CD4-positive, alpha-beta T cell treated with Interleukin-10 for 1 hour (primary cell): Measurements from ENCODE around the gene UBE2O.

Source experiments
- DNase-seq: peaks from one replicate; pipeline ENCODE4 v3.0.0-alpha.2; 2020

The UBE2O gene

DNA sequence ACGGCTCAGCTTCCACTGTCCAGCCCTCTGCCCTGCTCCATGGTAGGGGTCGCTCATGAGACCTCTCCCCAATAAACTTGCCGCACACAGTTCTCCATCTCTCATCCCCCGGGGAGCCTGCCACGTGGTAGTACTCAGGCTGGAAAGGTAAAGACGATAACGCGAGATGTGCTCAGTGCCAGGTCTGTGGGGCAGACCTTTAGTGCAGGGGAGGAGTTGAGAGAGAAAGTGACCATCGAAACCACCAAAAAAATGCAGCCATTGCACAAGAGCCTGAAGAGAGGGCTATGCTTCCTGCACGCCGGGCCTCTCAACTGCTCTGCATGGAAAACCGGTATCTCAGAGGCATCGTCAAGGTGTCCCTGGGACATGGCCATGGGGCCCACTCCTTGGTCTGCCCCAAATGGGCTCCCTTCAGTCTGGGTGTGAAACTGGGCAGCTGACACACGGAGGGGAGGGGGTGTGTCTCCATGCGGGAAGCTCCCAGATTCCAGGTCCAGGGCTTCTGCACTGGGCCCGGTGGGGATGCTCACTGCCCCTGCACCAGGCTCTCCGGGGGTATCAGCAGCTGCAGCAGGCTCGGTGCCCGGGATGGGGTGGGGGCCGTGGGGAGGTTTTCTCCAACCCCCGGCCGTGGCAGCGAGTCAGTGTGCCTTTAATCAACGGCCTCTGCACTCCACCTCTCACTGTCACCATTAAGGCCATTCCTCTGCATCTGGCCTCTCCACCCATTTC is 9.8 kb upstream of the UBE2O start:
- no peak for DNase-seq

DNA sequence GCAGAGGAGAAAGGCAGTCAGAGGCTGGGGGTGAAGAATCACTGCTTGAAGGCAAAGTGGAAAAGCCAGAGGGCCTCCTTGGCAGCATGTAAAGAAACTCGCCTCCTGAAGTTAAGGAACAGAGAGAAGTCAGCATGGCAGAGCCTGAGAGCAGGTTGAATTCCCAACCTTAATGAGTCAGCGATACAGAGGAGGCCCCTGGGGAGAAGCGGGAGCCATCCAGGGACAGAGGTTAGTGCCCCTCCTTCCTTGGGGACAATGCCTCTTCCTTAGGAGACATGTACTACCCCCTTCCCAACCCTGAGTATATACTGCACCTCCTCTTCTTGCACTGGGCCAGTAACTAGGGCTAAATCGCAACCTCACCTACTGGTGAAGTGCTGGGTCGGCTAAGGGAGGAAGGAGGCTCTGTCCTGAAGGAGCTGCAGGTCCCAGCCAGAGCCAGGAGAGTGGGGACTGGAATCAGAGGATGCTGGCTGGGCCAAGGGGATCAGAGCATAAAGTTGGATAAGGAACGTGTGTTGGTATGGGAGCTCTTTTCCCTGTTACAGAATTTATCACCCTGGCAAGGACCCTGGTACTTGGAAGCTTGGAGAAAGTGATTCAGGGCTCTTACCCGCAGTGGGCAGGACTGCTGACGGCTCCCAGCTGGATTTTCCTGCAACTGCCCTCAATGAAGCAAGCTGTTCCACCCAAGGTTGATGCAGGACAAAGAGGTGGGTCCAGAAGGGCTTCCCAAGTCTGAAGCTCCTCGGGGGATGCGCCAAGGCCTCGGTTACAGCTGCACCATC is 9.0 kb upstream of the UBE2O start:
- DNase-seq = no peak

DNA sequence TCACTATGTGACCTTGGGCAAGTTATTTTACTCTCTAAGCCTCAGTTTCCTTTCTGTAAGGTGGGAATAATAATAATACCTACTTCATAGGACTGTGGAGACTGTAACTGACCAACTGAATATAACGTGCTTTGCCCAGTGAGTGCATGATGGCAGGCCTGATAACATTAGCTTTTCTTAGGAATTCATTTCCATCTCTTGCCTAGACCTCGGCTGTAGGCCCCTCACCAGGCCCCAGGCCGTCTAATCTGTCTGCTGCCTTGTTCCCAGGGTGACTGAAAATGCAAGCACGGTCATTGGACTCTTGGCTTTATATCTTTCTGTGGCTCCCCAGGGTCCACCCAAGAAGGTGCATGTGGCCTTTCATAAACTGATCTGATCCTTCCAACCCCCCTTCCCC is 6.7 kb upstream of the UBE2O start:
- no peak for DNase-seq

DNA sequence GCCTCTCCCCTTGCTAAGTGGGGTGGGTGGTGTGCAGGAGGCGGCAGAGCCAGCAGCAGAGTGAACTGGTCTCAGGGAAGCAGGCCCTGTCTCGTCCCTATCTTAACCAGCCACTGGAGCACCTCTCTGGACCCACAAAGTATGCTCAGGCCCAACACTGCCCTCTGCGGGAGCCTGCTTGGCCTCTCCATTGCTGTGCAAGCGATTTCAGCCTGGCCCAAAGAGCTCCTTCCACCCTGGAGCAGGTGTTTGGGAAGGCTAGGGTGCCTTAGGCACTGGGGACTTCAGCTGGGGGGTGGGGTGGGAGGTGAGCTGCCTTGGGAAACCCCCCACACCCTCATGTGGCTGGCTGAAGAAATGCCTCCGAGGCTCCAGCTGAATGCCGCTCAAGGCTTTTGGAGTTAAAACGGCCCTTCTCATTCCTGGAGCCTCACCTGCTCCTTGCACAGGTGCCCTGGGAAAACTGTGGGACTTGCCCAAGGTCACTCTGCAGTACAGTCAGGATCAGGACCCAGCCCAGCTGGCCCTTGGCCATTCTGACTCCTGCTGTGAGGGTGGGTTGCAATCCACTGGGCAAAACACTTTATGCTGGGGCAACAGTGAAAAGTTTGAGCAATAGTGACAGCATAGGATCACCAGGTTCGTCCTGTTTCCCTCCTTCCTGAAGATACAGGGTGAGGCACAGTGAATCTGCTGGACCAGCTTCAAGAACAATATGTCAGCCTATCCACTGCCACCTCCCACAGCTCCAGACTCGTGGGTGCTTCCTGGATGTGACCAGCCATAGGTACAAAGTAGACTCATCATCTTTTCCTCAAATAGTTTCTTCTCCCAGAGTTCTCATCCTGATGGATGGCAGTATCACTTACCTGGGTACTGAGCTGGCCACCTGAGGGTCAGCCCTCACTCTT is 5.9 kb upstream of the UBE2O start:
- DNase-seq = no peak

DNA sequence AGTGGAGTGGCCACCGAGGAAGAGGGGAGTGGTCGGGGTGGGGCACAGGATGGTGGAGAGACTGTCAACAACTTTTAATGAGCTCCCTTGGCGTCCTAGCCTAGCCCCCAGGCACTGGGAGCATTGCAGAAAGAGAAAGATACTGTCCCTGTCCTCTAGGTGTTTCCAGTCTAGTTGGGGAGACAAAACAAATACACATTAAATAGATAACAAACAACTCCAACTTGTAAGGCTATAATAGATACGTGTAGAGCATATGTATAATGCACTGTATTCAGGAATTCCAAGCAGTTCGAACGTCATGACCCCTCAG is 435 bp upstream of the UBE2O start:
- DNase-seq = no peak

DNA sequence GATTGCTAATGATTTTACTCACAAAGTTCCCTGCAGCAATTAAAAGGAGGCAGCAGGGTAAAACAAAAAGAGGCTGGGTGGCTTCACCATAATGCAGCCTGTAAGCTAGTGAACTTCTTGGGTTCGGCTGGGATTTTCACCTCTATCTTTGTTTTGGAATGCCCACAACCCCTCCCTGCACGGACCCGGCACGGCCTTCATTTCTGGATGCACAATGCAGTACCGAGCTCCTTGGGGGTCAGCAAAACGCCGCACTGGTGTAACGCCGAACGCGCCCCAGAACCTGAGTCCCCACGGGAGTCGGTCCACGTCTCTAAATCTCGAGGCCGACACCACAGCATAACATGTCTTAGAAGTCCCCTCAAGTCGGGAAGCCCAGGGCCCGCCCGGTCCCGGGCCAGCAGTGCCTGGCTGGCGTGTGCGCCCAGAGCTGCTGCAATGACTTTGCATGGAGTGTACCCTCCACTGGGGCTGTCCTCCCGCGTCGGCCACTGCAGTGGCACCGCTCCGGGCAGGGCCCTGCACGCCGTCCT is 759 bp downstream of the UBE2O start:
- no peak for DNase-seq

DNA sequence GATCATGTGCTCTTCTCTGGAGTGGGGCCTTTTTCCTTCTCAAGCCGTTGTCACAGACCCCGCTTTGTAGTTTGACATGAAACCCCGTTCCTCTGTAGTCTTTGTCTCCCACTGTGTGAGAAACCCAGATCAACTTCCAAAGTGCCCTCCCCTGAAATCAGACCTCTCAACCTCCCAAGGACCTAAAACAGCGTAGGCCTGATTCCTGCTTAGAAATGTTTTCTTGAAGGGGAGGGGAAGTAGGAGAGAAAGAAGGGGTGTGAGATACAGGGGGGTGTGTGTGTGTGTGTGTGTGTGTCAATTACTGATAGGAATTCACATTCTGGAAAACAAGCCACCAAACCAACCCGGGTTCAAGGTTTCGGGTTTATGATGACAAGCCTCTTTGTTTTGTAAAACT is 1.4 kb downstream of the UBE2O start:
- no peak for DNase-seq

DNA sequence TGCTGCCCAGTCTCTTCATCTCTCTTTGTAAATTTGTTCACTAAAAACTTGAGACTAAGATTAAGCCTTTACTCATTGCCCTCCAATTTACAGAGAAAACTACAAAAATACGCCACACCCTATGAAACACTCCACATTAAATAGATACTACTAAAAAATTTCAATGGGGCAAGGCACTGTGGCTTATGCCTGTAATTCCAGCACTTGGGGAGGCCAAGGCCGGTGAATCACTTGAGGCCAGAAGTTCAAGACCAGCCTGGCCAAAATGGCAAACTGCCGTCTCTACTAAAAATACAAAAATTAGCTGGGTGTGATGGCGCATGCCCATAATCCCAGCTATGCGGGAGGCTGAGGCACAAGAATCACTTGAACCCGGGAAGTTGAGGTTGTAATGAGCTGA is 3.8 kb downstream of the UBE2O start:
- DNase-seq = no peak

DNA sequence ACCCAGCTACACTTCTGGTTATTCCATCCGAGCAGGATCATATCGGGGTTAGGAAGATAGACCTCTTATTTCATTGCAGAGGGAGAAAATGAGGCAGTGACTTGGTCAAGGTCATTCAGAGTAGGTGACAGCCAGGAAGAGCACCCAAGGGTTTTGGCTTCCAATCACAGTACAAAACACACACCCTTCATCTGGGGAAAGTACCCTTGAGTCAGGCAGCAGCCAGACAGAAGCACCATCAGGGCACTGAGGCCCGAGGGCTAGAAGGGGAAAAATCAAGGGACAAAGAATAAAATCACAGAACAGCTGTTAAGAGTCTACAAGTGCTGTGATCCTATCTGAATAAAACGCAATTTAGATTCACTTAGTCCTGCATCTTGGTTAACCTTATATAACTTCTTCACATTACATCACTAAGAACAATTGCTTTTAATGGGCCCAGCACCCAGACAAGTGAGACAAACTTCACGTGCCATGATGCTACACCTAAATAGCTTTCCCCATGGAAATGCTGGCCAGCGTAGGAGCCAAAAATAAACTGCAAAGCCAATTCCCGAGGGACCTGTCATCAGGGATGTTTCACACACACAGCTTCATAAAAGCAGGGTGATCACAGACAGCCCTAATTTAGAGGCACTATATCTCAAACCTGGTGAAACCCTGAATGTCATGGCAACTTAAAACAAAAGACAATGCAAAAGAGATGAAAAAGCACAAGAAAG is 4.9 kb downstream of the UBE2O start:
- no peak for DNase-seq

DNA sequence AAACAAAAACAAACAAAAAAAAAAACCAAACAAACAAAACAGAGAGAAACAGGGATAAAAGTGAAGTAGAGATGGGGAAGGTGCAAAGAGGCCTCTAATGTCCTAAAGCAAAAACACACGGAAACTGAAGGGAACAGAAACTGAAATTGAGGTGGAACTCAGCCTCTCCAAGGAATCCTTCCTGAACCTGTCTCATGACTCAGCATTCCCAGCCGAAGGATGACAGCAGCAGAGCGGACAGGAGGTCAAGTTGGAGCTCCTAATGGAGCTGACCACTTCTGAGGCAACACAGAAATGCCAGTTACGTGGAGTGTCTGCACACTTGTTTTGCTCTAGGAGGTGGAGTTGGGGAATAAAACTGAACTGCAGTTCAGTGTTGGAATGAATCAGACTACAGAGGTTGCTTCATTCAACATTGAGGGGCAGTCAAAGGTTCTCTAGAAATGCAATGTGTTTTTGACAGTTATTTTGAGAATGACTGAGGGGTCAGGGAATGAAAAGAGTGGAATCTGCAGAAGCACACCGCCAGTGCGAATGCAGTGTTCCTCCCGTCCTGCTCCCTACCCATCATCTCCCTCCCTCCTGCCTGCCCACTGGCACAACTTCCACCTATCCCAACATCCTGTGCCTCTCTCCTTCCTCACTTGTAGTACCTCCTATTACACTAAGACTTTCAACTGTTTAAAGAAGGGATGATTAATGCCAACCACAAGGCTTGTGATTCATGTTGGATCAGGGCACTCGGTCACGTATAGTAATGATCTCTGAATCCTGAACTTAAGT is 6.3 kb downstream of the UBE2O start:
- no peak for DNase-seq

DNA sequence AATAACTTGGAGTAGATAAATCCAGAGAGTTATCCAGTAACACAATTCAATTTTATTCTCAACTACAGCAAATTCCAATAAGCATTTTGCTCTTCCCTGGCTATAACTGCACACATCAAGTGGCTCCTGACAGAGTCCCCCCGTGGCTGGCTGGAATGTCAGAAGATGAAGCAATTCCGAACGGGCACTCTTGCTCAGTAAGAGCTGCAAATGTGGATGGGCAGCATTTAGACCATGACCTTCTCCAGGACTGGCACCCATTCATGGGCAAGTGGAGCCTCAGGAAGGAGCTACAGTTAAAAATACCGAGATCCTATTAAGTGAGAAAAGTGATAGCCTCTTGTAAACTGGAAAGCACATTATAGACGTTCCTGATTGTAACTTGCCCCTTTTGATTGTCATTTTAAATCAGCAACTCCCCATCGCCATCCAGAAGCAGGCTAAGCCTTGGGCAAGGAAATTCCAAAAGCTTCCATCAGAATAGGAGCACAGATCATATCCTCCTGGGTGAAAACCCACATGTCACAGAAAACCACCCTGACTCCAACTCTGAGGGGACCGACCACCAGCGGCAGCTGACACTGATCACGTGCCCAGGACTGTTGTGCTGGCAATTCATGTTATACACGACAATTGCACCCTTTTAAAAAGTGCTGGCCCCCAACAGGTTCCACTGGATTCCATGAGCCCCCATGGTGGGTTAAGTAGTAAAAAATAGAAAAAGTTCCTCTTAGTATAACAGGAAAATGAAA is 7.1 kb downstream of the UBE2O start:
- no peak for DNase-seq

DNA sequence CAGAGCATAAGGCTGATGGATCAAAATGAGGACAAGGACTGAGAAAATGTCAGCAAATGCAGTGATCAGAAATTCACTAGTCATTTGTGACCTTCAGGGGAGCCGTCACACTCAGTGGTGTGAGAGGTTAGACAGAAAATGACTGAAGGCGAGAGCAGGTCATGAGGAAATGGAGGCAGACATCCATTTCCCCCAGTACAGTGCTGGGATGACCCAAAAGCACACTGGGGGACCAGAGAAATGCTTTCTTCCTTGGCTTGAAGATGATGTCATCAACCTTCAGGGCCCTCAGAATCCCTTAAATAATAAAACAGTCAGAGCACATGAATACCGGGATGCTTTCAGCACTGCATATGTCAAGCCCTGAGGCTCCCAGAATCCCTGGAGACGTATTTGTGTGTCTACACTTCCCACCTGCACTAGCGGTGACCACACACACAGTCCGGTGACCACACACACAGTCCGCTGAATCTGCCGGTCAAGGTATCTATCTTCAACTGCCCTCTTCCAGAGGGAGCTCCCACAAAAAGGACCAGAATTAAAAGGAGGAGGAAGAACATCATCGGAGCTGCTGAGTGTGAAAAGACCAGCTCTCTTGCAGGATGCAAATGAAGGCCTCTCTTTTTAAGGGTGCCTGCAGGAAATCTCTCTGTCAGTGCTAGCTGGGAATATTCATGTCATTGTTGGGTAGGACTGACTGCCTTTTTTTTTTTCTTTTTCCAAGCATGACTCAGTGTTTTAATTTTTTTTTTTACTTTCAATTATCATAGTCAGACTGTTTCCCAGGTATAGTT is 8.2 kb downstream of the UBE2O start:
- DNase-seq = no peak

DNA sequence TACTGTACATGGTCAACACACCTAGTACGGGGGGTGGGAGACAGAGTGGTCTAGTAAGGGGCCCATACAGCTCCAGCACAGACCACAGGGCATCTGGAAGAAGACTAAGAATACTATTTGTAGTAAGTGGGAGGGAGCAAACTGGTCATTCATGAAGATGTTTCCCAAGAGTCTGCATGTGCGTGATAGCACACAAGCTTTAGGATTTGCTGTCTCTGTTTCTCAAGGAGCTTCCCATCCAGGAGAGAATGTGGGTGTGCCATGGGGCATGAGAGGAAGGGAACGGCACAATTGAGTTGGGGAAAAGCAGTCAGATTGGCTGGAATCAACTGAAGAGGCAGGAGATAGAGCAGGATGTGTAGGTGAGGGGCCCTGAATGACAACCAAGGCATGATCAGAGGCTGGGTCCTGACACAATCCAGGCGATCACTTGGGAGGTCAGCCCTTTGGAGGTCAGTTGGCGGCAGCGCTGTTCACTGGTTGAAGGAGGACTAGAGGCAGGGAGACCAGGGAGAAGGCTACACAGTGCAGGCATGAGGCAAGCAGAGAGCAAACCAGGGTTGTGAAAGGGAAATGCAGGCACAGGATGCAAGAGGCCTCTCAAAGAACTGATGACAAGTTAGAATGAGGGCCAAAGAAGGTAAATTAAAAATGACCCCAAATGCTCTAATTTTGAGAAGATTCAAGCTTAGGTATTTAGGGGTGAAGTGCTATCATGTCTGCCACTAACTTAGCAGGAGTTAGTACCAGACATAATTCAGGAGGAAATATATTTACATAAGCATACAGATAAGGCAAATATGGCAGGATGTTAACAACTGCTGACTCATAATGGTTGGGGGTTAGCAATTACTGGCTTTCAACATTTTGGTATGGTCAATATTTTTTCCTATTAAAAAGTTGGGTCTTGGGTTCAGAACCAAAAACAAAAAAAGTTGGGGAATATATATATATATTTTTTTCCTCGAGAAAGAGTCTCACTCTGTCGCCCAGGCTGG is 10.3 kb downstream of the UBE2O start:
- DNase-seq = no peak

DNA sequence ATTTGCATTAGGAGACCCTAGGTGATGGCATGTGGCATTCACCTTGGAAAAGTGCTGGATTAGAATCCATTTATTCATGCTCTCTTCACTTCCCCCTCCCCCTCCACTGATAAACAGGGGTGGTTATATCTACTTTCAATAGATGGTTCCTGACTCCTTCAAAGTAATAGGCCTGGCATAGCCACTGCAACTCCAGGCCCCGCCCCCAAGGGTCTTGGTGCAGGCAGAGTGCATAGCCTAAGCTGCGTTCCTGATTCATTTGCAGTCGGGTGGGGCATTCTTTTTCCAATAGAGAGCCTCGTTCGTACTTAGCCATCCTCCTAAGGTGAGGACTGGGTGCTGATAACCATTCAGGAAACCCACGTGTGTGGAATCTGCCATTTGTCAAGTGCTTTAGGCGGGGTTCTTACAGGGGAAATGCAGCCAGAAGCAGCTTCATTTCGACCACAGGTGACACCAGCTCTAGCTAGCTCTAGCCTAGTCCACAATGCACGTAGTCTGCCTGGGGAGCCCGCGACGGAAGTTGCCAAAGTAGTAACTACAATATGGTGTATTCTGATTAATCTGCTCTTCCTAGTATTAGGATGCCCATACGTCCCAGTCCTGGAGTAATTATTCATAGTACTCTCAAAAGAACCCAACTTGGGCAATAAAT is 11.1 kb downstream of the UBE2O start:
- DNase-seq = no peak

DNA sequence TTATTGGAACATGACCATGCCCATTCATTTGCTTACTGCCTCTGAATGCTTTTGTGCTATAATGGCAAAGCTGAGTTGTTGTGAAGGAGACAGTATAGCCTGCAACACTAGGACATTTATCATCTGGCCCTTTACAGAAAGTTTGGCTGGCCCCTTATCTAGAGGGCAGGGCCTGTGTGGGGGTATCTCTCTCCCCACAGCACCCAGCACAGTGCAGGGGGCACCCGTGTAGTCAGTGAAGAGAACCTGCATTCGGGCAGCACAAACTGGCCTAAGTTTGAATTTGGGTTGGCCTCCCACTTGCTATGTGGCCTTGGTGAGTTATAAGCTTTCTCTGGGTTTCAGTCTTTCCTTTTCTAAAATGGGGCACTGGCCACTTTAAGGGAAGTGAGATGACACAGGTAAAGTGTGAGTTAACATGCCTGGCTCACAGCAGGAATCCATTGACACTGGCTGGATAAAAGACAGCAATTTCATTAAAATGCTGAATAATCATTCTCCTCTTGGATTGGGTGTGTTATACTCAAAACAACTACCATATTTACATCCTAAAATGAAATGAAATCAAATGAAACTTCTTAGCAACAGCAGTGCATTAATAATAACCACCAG is 12.1 kb downstream of the UBE2O start:
- DNase-seq = no peak

DNA sequence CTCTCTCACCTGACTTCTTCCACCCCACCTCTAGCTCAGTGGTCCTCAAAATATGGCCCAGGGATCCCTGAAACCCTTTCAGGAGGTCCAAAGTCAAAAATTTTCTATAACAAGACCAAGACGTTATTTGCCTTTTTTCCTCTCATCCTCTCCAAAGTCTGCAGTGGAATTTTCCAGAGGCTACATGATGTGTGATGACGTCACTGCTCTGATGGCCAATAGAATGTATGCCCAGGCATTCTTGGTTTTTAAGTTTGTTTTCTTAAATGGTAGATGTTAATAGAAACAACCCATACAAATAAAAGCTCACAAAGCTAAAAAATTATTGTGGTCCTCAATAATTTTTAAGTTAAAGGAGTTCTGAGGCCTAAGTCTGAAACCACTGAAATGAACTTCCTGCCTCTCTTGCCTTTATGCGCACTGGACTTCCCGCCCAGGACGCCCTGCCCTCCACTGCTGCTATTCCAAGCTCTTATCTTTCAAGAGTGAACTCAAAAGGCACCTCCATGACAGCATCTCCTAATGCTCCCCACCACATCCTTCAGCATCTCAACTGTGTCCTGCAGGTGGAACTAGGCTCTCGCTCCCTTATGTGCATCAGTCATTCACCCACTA is 13.5 kb downstream of the UBE2O start:
- DNase-seq = no peak

DNA sequence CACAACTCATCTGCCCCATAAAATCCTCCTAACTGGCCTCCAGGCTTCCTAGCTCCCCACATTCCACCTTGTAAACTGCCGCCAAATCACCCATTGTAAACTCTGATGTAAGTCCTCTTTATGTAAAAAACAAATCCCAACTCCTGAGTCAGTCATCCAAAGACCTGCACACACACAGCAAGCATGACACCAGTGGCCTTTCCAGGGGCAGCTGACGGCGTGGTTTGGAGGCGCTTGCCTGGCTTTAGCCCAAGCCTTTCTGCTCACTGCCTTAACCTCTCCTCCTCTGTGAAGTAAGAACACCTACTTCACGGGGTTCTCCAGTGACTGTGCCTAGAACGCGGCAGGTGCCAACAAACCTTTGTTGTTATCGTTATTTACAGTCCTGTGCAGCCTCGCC is 14.0 kb downstream of the UBE2O start:
- DNase-seq = no peak
